ENCODE measurements around the gene POU3F3. TPM values are rescaled to one million over a fixed set of nuclear protein-coding genes. Genes with fewer than 3 reads are reported as not detected.

POU3F3 gene
- total RNA-seq, 2 donors from 2014 or later = 0.15 to 0.34 TPM

DNA sequence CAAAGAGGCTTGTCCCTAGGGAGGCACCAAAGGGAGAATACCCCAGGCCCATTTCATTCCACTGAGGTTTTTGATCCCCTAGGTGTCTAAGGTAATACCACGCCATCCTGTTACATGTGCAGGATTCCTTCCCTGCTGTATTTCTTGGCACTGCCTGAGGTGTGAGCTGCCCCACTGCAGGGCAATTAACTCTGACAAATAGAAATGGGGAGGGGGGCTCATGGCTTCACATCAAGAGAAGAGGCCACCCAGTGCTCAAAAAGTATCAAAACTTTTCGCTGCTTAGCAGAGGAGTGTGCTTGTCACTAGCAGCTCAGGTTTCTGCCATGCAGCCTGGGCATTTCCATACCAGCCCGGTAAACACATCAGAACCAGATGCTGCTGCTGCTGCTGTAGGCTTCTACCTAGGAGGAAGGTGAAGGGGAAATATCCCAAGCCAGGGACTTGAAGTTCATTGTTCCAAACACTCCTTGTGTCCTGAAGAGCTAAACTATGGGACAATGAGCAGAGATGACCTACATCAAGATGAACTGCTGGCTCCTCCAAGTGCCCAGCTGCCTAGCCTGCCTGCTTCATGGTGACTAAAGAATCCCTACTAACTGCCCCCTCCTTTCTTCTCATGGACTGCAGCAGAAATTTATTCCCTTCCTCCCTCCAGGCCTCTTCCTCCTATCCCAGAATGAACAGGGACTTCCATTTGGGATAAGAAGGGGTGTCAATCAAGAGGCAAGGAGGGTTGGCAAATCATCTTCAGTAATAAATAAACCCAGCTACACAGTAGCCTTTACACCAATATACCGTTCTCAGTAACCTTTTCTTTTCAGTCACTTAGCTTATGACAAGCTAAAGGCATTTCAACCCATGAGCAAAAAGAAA lies 16.4 kb downstream of the POU3F3 start:
- intact Hi-C loops (cut with DNase I, micrococcal nuclease) = no loop called here
- ATAC-seq (no peak), DNase-seq (no peak)

DNA sequence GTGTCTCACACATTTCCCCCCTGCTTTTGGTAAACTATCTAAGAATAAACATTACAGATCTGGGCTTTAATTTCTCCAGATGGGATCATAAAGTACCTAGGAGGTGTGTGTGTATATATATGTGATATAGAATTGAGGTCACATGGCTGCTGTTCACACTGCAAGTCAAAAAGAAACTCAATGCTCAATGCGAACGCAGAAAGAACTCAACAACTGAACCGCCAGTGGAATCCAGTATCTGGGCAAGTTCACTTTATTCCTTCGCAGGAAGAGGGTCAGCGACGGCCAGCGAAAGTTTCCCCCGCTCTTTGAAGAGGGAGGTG lies 17.7 kb downstream of the POU3F3 start:
- ATAC-seq (no peak), DNase-seq (no peak)
- intact Hi-C loops (cut with DNase I, micrococcal nuclease) = no loop called here

DNA sequence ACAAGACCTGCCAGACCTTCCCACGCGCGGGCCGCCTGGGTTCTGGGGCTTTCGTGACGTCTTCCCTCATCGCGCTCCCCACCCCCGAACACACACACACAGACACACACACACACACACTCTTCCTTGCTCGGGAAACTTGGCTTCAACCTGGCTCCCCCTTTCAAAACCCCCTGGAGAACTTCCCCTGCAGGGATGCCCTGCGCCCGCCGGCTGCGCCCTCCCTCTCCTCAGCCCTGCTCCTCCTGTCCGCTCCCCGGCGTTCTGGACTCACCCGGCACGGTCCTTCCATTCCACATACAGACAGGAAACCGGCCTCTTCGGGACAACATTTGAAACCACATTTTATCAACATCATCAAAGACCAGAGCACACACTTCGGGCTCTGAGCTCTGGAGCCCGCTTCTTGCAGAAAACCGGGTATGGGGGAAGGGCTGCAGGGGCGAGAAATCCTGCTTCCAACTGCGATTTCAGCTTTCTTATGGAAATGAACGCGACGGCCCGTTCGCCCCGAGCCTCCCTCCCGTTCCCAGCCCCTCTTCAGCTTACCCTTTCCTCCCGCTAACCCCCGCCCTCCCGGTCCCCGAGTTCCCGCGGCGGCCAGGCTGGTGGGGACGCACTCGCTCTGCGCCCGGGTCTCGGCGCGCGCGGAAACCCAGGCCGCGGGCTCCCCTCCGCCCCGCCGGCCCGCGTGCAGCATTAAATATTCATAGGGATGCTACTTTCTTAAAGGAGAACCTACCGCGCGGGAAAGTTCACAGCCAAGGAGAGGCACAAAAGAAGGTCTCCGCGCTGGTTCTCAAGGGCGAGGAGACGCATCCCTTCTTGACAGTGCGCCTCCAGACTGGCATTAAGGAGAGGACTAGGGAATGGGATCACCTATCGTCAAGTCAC lies 18.3 kb downstream of the POU3F3 start:
- no peak for ATAC-seq
- intact Hi-C loops (cut with DNase I, micrococcal nuclease) = no loop called here
- no peak for DNase-seq

DNA sequence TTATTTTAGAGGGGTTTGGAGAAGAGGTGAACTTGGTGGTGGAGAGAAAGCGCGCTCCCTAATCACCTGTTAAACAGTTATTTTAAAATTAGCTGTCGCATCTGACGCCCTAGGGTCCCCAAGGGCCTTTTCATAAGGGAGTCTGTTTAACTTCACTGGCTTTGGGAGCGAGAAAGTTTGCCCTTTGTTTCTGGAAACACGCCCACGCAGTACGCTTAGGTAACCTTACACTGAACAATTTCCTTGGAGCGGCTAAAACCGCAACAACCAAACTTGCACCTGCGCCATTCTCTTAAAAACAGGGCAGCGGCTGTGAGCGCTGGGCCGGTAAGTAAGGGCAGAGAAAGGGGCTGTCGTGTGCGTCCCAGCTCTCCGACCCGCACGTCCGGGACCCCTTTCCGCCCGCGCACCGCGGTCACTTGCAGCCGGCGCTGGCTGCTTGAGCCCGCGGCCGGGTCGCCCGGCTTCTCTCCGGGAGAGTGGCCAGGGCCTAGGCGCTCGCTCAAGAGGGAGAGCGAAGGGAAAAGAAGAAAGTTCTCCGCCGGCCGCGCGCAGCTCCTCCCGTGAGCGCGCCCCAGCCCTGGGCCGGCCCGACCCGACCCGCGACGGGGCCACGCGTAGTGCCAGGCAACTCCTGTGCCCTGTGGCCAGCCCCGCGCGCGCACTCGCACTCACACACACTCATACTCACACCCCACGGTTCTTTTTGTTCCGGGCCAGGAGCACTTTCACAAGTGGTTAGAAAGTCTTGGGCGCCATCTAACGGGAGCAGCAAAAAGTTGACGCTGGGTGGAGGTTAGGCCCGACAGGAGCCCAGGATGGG lies 19.2 kb downstream of the POU3F3 start:
- ATAC-seq = peak; percentile 93
- DNase-seq = peak; percentile 61 to 66
- intact Hi-C loops (cut with DNase I, micrococcal nuclease) = no loop called here

DNA sequence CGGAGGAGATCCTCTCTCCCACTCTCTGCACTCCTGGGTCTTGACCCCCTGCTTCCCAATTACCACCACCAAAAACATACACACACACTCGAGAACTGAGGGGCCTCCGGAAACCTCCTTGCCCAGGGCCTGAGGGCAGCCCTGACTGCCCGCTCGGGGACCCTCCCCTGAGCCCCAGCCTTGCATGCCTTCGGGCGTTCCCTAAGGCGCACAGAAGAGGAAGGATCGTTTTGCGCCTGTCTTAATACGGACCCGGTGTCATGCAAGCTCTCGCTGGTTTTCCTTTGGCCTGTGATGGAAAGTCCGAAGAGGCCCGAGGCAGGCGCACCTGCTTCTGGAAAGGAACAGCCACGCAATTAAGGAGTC lies 19.8 kb downstream of the POU3F3 start:
- intact Hi-C loops (cut with DNase I, micrococcal nuclease) = no loop called here
- no peak for DNase-seq

DNA sequence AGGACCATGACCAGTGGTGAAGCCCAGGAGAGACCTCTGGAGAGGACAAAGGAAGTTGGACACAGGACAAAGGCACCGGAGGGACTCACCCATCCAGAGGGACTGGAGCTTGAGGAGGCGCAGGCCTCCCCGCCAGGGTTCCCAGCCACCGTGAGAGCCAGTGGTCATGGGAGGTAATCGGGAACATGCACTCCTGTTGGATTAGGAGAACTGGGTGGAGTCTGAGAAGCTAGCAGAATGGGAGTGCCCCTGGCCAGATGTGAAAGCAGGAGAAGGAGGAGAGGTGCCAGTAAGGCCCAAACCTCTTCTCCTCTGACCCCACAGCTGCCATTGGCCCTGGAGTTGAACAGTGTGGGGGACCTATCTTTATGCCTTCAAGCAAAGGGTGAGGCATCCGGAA lies 20.3 kb downstream of the POU3F3 start:
- intact Hi-C loops (cut with DNase I, micrococcal nuclease) = no loop called here
- DNase-seq (no peak), ATAC-seq (no peak)

More for the DNA sequence above, 19.8 kb downstream of the POU3F3 start:
- ATAC-seq = no peak

DNA sequence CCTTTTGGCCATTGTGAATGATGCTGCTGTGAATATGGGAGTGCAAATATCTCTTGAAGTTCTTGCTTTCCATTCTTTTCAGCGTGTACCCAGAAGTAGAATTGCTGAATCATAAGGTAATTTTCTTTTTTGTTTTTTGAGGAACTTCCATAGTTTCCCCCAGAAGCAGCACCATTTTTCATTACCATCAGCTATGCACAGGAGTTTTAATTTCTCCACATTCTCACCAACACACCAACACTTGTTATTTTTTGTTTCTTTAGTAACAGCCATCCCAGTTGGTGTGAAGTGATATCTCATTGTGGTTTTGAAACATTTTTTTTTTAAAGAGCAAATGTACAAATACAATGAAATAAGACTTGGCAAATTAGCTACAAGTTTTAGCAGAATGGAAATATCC lies 21.3 kb downstream of the POU3F3 start:
- DNase-seq (no peak), ATAC-seq (no peak)
- intact Hi-C loops (cut with DNase I, micrococcal nuclease) = no loop called here

DNA sequence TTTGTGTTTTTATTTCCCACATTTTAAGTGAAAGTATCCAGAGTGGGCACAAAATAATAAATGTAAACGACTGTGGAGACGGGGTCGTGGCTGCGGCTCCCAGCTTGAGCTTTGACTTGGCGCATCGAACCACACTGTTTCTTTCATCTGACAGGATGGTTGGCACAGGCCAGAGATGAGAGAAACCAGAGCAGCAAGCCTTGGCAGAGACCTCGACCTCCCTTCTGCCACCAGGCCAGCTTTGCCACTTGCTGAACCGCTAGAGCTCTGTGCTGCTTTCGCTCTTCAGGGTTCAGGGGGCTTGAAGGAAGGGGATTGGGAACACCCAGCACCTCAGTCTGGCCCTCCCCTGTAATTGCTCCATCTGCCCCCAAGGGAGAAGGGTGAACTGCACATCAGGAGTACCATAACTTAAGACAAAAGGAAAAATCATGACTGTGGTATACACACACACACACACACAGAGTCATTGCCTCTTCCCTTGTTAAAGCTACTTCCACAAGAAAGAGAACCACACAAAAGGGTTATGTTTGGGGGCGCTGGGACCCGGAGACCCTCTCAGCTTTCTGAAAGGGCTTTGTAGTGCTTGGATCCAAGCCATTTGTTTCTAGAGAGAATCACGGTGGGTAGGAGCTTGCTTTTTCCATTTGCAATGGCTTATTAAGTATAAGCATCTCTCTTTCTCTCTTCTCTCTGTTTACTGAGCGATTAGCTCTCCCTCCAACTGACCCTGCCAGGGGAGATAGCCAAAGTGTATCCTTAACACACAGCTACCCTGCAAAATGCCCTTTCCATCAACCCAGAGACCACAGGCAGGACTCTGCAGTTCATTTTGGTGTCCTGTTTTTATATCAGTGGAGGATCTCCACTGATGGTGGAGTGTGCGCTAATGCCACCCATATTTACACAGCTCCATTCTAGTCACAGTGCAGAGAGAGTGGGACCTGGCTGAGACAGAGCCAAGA lies 23.0 kb downstream of the POU3F3 start:
- DNase-seq = no peak
- intact Hi-C loops (cut with DNase I, micrococcal nuclease) = no loop called here
- no peak for ATAC-seq

DNA sequence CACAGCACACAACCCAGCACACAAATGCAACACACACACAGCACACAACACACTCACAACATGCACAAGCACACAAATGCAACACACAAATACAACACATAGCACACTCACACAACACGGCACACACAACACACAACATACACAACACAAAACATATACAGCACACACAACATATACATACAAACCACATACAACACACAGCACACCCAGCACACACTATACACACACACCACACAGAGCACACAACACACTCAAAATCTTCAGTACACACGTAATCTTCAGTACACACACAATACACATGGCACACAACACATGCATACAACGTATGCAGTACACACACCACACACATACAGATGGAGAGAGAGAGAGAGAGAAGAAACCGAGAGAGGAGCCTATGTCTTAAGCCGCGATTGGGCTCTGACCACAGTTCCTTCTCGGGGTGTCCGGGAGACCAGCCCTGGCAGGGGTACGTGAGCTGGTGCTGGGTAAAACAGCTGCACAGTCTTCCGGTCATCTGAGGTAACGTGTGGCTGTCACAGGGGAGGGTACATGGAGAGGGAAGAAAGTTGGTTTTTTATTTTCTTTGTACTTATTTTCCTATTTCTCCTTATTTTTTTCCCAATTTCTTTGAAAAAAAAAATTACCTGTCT lies 25.1 kb downstream of the POU3F3 start:
- ATAC-seq = no peak
- intact Hi-C loops (cut with DNase I, micrococcal nuclease) = no loop called here
- DNase-seq = no peak

DNA sequence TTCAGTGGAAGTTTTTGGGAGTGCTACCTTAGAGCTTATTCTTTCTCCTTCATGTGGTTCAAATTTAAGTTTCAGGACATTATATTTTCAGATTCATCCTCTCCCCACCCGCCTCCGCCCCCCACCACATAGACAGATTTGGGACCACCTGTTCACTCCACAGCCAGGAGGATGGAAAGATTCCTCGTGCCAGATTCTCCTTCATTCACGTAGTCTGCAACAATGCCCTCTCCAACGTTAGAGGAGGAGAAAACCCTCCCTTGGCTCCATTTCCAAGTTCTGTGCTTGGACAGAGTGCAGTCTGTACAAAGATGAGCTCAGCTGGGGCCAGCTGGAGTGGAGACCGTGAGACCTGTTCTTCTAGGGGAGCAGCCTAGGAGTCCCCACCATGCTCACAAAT lies 26.2 kb downstream of the POU3F3 start:
- intact Hi-C loops (cut with DNase I, micrococcal nuclease) = no loop called here
- no peak for DNase-seq
- ATAC-seq = no peak

DNA sequence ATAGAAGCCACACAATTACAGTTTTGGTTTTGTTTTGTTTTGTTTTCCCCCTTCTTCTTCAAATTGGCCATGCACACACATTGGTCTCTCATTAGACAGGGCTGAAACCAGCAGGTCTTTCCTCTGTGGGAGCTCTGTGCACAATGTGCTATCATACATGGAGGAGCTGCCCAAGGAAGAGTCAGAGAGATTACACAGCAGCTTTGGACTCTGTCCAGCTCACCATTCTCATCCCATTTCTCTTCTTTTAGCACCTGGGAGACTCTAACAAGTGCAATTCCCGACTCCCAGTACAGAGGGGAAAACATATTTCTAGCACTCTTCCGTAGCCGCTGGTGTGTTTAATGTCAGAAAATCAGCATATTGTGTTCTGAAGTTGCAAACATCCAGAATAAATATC lies 29.4 kb downstream of the POU3F3 start:
- DNase-seq = no peak
- intact Hi-C loops (cut with DNase I, micrococcal nuclease) = no loop called here
- no peak for ATAC-seq

DNA sequence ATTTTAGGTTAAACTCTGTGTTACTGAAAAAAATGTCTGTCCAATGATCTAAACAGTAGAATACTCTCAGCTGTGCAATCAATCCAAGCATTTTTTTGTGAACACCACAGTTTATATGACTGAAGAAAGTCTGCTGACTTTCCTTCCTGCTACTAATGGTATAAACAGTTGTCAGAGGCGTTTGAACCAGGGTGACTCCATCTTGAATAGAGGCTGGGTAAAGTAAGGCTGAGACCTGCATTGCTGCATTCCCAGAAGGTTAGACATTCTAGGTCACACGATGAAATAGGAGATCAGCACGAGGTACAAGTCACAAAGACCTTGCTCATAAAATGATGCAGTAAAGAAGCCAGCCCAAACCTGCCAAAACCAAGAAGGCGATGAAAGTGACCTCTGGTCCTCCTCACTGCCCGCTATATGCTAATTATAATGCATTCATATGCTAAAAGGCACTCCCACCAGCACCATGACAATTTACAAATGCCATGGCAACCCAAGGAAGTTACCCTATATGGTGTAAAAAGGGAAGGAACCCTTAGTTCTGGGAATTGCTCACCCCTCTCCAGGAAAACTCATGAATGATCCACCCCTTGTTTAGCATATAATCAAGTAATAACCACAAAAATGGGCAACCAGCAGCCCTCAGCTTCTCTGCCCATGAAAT lies 31.3 kb downstream of the POU3F3 start:
- DNase-seq (no peak), ATAC-seq (no peak)
- intact Hi-C loops (cut with DNase I, micrococcal nuclease) = no loop called here

DNA sequence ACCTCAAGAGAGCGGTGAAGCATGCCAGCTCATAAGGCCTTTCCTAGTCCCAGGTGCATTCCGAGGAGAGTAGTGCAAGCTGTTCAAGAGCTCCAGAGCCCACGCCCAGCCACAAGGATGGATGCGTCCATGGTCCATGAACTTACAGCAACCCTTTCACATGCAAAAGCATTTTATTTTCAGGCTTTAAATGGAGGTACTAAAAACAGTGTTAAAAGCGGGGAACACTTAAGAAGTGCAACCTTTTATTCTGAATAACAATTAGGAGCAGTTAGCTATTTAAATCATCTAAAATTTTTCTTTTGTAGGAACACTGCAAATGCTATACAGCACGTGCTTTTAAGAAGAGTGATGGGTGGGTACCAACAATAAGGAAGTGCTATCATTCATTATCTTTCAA lies 33.8 kb downstream of the POU3F3 start:
- intact Hi-C loops (cut with DNase I, micrococcal nuclease) = no loop called here
- ATAC-seq (no peak), DNase-seq (no peak)

DNA sequence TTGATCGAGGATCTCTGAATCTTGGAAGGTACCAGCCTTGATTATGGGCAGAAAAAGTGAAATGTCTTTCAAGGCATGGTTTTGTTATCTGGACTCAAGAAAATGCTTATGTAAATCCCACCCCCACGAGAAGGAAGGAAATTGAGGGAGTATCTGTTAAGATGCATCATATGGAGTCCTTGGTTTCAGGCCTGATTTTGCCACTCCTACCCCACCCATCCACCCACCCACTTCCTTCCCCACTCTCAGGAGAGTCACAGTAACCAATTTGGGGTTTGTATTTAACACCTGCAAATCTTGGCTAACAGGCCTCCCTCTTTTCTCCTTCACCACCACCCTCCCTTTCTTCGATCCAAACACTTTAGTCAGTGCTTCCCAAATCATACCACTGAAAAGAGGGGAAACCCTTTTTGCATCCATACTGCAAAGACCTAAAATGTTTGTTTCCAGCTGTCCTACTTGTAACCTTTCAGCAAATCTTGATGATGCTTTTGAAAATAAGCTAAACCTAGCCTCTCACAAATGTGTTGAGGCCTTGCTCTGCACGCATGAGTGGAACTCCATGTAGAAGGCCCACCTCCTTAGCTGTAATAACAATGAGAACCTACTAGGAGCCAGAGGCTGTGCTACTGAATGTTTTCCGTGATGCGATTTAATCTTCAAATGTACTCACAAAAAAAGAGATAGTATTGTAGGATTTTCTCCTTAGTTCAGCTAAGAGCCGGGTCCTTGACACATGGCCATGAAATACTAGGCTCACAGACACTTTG lies 34.8 kb downstream of the POU3F3 start:
- intact Hi-C loops (cut with DNase I, micrococcal nuclease) = no loop called here
- ATAC-seq = no peak

DNA sequence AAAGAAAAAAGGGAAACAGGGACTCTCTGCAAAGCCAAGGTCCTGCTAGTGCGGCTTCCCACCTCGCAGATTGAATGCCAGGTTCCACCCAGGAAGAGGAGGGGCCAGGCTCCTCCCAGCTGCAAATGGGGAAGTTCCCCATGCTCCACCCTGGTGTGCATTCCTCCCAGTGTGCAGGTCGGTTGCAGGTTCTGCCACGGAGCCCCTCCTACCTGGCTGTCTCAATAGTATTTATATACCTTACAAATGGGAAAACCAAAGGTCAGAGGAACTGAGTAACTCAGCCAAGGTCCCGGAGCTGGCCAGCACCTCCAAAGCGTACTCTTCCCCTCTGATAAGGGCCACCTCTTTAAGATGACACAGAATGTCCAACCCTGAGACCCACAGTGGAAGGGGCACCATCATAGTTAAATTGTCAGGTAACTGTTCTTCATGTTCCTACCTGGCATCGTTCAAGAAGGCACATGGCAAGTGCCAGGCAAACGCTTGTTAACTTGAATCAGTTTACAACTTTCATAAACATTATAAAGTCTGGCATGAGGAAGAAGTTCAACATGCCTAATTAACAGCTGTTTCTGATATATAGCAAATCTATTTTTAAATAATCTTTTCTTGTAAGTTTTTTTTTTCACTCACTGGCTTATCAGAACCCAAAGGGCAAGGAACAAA lies 35.5 kb downstream of the POU3F3 start:
- peak; percentile 96 for ATAC-seq
- DNase-seq = peak; percentile 76 to 89
- intact Hi-C loops (cut with DNase I, micrococcal nuclease) = no loop called here

More for the DNA sequence above, 34.8 kb downstream of the POU3F3 start:
- DNase-seq = no peak

All from left colon (tissue), 2 donors.